Right forelimb (tissue), 1 donor: Measurements from ENCODE around the gene PCDHA10.
"Not testable (repeated sequence)": the region's sequence is repeated elsewhere in the genome, so short reads cannot be mapped to it uniquely, and the experiment has no call there.

ENCODE experiments used
- DNase-seq: peaks from one replicate; pipeline ENCODE4 v3.0.0-alpha.2; 2018

Gene PCDHA10, protein sequence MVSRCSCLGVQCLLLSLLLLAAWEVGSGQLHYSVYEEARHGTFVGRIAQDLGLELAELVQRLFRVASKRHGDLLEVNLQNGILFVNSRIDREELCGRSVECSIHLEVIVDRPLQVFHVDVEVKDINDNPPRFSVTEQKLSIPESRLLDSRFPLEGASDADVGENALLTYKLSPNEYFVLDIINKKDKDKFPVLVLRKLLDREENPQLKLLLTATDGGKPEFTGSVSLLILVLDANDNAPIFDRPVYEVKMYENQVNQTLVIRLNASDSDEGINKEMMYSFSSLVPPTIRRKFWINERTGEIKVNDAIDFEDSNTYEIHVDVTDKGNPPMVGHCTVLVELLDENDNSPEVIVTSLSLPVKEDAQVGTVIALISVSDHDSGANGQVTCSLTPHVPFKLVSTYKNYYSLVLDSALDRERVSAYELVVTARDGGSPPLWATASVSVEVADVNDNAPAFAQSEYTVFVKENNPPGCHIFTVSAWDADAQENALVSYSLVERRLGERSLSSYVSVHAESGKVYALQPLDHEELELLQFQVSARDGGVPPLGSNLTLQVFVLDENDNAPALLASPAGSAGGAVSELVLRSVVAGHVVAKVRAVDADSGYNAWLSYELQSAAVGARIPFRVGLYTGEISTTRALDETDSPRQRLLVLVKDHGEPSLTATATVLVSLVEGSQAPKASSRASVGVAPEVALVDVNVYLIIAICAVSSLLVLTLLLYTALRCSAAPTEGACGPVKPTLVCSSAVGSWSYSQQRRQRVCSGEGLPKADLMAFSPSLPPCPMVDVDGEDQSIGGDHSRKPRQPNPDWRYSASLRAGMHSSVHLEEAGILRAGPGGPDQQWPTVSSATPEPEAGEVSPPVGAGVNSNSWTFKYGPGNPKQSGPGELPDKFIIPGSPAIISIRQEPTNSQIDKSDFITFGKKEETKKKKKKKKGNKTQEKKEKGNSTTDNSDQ

DNA sequence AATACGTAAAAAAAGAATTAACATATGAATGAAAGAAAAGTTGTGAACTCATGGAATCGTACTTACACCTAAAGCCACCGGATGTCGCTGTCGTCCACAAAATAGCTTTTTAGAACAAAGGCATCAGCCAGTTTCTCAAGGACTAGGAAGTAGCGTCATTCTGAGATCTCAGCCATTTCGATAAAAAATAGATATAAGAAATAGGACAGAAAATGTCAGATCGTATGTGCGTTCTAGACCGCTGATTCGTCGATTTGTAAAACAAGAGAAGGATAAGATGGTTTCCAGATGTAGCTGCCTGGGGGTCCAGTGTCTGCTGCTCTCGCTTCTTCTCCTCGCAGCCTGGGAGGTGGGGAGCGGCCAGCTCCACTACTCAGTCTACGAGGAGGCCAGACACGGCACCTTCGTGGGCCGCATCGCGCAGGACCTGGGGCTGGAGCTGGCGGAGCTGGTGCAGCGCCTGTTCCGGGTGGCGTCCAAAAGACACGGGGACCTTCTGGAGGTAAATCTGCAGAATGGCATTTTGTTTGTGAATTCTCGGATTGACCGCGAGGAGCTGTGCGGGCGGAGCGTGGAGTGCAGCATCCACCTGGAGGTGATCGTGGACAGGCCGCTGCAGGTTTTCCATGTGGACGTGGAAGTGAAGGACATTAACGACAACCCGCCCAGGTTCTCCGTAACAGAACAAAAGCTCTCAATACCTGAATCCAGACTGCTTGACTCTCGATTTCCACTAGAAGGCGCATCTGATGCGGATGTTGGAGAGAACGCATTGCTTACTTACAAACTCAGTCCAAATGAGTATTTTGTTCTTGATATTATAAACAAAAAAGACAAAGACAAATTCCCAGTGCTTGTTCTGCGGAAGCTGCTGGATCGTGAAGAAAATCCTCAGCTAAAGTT lies at the start of gene PCDHA10:
TSS of gene PCDHA10 (plus strand) at position 126 of the 903 bp plus-strand sequence. CDS start at position 278, 152 bp downstream.
- DNase-seq, result no peak

DNA sequence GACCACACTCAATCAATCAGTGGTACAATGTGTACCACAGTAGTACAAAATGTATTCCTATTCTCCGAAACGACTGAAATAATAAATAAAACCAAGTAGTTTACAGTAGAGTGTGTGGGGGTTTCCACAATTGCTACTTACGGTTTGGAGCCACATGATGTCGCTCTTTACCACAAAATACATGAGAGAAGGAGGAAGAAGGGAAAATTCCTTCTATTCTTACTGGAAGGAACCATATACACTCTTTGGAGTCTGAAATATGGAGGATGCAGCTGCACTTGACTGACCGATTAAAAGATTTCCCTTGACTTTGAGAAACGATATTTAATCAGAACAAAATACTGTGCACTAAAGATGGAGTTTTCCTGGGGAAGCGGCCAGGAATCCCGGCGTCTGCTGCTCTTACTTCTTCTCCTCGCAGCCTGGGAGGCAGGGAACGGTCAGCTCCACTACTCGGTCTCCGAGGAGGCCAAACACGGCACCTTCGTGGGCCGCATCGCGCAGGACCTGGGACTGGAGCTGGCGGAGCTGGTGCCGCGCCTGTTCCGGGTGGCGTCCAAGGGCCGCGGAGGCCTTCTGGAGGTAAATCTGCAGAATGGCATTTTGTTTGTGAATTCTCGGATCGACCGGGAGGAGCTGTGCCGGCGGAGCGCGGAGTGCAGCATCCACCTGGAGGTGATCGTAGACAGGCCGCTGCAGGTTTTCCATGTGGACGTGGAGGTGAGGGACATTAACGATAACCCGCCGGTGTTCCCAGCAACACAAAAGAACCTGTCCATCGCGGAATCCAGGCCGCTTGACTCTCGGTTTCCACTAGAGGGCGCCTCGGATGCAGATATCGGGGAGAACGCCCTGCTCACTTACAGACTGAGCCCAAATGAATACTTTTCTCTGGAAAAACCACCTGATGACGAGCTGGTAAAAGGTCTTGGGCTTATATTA lies 48.6 kb upstream of the PCDHA10 start, which contains the start of gene PCDHA4:
TSS of gene PCDHA4 (plus strand) at position 235 of the 942 bp plus-strand sequence.
- no peak for DNase-seq

DNA sequence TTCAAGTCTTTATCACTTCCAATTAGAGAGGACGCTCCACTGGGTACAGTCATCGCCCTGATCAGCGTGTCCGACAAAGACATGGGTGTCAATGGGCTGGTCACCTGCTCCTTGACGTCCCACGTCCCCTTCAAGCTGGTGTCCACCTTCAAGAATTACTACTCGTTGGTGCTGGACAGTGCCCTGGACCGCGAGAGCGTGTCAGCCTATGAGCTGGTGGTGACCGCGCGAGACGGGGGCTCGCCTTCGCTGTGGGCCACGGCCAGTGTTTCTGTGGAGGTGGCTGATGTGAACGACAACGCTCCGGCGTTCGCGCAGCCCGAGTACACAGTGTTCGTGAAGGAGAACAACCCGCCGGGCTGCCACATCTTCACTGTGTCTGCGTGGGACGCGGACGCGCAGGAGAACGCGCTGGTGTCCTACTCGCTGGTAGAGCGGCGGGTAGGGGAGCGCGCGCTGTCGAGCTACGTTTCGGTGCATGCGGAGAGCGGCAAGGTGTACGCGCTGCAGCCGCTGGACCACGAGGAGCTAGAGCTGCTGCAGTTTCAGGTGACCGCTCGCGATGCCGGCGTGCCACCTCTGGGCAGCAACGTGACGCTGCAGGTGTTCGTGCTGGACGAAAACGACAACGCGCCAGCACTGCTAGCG lies 47.3 kb upstream of the PCDHA10 start:
- not testable (repeated sequence) for DNase-seq

DNA sequence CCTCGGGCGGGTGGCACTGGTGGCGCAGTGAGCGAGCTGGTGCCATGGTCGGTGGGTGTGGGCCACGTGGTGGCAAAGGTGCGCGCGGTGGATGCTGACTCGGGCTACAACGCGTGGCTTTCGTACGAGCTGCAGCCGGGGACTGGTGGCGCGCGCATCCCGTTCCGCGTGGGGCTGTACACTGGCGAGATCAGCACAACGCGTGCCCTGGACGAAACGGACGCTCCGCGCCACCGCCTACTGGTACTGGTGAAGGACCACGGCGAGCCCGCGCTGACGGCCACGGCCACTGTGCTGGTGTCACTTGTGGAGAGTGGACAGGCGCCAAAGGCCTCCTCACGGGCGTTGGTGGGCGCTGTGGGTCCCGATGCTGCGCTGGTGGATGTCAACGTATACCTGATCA lies 46.8 kb upstream of the PCDHA10 start:
- DNase-seq, result no peak

DNA sequence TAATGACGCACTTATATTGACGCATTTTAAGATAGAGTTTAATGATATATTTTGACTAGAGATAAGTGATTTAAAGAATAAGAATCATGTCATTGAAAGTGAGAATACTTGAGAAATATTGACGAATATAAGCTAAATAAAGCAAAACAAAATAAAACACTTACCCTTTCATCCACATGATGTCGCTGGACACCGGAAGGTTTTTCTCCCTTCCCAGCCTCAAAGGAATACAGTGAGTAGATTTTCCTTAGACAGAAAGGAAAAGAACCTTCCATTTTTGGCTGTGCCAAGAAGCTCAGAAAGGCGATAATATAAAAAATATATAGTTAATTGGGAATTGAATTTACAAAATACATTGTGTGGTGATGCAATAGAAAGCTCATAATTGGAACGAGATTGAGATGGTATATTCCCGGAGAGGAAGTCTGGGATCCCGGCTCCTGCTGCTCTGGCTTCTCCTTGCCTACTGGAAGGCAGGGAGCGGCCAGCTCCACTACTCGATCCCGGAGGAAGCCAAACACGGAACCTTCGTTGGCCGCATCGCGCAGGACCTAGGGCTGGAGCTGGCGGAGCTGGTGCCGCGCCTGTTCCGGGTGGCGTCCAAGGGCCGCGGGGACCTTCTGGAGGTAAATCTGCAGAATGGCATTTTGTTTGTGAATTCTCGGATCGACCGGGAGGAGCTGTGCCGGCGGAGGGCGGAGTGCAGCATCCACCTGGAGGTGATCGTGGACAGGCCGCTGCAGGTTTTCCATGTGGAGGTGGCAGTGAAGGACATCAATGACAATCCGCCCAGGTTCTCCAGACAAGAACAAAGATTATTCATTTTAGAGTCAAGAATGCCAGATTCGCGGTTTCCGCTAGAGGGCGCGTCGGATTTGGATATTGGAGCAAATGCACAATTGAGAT lies 34.1 kb upstream of the PCDHA10 start, which contains the start of gene PCDHA5:
TSS of gene PCDHA5 (plus strand) at position 239 of the 906 bp plus-strand sequence.
- no peak for DNase-seq

DNA sequence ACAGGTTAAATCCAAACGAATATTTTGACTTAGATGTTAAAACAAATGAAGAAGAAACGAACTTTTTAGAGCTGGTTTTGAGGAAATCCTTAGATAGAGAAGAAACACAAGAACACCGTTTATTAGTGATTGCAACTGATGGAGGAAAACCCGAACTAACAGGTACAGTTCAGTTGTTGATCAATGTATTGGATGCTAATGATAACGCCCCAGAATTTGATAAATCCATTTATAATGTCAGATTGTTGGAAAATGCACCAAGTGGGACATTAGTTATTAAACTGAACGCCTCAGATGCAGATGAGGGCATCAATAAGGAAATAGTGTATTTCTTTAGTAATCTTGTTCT lies 33.4 kb upstream of the PCDHA10 start:
- DNase-seq, result no peak

DNA sequence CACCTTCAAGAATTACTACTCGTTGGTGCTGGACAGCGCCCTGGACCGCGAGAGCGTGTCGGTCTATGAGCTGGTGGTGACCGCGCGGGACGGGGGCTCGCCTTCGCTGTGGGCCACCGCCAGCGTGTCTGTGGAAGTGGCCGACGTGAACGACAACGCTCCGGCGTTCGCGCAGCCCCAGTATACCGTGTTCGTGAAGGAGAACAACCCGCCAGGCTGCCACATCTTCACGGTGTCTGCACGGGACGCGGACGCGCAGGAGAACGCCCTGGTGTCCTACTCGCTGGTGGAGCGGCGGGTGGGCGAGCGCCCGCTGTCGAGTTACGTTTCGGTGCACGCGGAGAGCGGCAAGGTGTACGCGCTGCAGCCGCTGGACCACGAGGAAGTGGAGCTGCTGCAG lies 32.7 kb upstream of the PCDHA10 start:
- DNase-seq, result not testable (repeated sequence)

DNA sequence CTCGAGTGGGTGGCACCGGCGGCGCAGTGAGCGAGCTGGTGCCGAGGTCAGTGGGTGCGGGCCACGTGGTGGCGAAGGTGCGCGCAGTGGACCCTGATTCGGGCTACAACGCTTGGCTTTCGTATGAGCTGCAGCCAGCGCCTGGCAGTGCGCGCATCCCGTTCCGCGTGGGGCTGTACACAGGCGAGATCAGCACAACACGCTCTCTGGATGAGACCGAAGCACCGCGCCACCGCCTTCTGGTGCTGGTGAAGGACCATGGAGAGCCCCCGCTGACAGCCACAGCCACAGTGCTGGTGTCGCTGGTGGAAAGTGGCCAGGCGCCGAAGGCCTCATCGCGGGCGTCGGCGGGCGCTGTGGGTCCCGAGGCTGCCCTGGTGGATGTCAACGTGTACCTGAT lies 32.2 kb upstream of the PCDHA10 start:
- DNase-seq, result no peak

DNA sequence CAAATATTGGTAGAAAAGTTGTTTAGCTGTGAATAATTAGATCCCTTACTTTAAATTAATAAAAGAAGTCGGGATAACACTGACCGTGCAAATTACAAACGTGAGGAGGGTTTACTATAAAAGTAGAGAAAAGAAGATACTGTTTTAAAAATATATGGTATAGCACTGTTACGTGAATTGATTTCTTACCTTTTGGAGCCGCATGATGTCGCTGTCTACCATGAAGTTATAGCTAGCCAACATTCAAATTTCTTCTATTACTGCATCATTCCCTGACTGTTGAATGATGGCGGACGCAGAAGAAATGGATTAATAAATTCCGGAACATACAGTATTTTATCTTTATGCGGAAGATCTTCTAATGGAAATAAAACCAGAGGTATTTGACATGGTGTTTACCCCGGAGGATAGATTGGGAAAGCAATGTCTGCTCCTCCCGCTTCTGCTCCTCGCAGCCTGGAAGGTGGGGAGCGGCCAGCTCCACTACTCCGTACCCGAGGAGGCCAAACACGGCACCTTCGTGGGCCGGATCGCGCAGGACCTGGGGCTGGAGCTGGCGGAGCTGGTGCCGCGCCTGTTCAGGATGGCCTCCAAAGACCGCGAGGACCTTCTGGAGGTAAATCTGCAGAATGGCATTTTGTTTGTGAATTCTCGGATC lies 27.9 kb upstream of the PCDHA10 start, which contains the start of gene PCDHA6:
TSS of gene PCDHA6 (plus strand) at position 257 of the 658 bp plus-strand sequence. CDS start at position 389, 132 bp downstream.
- no peak for DNase-seq

DNA sequence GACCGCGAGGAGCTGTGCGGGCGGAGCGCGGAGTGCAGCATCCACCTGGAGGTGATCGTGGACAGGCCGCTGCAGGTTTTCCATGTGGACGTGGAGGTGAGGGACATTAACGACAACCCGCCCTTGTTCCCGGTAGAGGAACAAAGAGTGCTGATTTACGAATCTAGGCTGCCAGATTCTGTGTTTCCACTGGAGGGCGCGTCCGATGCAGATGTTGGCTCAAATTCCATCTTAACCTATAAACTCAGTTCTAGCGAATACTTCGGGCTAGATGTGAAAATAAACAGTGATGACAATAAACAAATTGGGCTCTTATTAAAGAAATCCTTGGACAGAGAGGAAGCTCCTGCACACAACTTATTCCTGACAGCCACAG lies 27.3 kb upstream of the PCDHA10 start:
- no peak for DNase-seq

DNA sequence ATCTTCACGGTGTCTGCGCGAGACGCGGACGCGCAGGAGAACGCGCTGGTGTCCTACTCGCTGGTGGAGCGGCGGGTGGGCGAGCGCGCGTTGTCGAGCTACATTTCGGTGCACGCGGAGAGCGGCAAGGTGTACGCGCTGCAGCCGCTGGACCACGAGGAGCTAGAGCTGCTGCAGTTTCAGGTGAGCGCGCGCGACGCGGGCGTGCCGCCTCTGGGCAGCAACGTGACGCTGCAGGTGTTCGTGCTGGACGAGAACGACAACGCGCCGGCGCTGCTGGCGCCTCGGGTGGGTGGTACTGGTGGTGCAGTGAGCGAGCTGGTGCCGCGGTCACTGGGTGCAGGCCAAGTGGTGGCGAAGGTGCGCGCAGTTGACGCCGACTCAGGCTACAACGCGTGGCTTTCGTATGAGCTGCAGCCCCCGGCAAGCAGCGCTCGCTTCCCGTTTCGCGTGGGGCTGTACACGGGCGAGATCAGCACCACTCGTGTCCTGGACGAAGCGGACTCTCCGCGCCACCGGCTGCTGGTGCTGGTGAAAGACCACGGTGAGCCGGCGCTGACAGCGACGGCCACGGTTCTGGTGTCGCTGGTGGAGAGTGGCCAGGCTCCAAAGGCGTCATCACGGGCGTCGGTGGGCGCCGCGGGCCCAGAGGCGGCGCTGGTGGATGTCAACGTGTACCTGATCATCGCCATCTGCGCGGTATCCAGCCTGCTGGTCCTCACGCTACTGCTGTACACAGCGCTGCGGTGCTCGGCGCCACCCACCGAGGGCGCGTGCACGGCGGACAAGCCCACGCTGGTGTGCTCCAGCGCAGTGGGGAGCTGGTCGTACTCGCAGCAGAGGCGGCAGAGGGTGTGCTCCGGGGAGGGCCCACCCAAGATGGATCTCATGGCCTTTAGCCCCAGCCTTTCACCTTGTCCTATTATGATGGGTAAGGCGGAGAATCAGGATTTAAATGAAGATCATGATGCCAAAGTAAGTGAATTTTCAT lies 25.9 kb upstream of the PCDHA10 start:
- DNase-seq, result not testable (repeated sequence)

DNA sequence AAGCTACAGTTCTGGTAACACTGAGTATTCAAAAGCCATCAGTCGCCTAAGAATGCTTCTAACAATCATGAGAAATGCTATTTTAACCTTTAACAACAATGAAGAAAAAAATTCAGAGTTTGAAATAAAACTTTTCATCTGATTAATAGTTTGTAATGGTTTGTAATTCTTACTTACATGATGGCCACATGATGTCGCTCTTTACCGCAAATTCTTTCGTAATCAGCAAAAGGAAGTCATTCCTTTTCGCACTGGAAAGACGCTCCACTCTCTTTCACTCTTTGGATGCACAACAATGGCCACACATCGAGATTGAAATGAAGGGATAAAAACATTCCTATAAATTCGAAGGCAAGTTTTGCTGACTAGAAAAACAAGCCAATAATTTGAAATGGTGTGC lies 21.7 kb upstream of the PCDHA10 start, which contains the start of gene PCDHA7:
TSS of gene PCDHA7 (plus strand) at position 277 of the 400 bp plus-strand sequence. CDS start at position 392, 115 bp downstream.
- DNase-seq, result no peak

DNA sequence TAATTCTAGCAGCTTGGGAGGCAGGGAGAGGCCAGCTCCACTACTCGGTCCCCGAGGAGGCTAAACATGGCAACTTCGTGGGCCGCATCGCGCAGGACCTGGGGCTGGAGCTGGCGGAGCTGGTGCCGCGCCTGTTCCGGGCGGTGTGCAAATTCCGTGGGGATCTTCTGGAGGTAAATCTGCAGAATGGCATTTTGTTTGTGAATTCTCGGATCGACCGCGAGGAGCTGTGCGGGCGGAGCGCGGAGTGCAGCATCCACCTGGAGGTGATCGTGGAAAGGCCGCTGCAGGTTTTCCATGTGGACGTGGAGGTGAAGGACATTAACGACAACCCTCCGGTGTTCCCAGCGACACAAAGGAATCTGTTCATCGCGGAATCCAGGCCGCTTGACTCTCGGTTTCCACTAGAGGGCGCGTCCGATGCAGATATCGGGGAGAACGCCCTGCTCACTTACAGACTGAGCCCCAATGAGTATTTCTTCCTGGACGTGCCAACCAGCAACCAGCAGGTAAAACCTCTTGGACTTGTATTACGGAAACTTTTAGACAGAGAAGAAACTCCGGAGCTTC lies 21.2 kb upstream of the PCDHA10 start:
- DNase-seq, result not testable (repeated sequence)

DNA sequence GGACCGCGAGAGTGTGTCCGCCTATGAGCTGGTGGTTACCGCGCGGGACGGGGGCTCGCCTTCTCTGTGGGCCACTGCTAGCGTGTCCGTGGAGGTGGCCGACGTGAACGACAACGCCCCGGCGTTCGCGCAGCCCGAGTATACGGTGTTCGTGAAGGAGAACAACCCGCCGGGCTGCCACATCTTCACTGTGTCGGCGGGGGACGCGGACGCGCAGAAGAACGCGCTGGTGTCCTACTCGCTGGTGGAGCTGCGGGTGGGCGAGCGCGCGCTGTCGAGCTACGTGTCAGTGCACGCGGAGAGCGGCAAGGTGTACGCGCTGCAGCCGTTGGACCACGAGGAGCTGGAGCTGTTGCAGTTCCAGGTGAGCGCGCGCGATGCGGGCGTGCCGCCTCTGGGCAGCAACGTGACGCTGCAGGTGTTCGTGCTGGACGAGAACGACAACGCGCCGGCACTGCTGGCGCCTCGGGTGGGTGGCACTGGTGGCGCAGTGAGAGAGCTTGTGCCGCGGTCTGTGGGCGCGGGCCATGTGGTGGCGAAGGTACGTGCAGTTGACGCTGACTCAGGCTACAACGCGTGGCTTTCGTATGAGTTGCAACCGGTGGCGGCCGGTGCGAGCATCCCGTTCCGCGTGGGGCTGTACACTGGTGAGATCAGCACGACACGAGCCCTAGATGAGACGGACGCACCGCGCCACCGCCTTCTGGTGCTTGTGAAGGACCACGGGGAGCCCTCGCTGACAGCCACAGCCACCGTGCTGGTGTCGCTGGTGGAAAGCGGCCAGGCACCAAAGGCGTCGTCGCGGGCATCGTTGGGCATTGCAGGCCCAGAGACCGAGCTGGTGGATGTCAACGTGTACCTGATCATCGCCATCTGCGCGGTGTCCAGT lies 19.8 kb upstream of the PCDHA10 start:
- DNase-seq, result no peak

DNA sequence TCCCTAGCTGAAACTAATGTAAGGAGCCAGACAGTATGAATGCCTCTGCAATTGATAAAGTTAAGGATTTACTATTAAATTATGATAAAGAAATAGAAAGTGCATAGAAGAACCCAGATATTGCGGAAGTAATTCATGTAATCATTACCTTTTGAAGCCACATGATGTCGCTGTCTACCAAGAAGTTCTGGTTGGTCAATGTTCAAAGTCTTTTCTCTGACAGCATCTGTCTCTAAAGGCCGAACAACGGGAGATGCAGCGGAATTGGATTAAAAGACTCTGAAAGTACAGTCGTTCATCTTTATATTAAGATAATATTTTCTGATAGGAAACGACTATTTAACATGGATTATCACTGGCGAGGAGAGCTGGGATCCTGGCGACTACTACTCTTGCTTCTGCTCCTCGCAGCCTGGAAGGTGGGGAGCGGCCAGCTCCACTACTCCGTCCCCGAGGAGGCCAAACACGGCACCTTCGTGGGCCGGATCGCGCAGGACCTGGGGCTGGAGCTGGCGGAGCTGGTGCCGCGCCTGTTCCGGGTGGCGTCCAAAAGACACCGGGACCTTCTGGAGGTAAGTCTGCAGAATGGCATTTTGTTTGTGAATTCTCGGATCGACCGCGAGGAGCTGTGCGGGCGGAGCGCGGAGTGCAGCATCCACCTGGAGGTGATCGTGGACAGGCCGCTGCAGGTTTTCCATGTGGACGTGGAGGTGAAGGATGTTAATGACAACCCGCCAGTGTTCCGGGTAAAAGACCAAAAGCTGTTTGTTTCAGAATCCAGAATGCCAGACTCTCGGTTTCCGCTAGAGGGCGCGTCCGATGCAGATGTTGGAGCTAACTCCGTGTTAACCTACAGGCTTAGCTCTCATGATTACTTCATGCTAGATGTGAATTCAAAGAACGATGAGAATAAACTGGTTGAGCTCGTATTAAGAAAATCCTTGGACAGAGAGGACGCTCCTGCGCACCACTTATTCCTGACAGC lies 14.4 kb upstream of the PCDHA10 start, which contains the start of gene PCDHA8:
TSS of gene PCDHA8 (plus strand) at position 210 of the 985 bp plus-strand sequence. CDS start at position 345, 135 bp downstream.
- DNase-seq, result no peak
